ENCODE results near the gene RRP8. TPM values are rescaled to one million over a fixed set of nuclear protein-coding genes. Genes with fewer than 3 reads are reported as not detected.

Gene RRP8
- total RNA-seq, 2 experiments from 2014 or later: 34.4 to 35.0 TPM

DNA sequence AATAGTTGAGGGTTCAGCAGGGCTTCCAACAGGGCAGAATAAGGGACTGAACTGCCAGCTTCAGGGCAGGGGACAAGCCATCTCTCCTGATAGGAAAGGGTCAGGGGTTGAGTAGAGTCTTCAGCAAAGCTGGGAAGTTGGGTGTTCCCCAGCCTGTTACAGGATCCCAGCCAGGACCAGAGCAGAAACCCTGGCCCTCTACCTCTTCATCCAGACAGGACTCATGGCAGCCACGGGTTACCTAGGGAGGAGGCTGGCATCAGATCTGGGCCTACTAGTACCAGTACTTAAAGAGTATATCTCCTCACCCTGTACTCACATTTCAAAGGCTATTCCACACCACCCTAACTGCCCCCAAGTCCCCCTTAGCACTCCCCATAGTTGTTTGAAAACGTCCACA, 11.0 kb upstream of the RRP8 start:
- no peaks in the 10 kb centered on the region for H3K27me3 Mint-ChIP-seq
- peaks cover 28% of the 10 kb centered on the region for H3K4me1 Mint-ChIP-seq
- ChIA-PET CTCF (interaction anchor here (1.3 to 2.9 kb wide), 2 partner anchors 9 to 67 kb away, joined by 3 to 8 read pairs; no protein-coding TSS in a partner anchor), POLR2A (no interaction called here)
- no peak overlapping the region for H3K27ac Mint-ChIP-seq
- intact Hi-C loops (cut with DNase I, micrococcal nuclease): loop anchor here in 1 of 2 experiments (10.0 kb wide), 1 partner anchor 930 kb away; the partner anchor contains the start of genes TRIM22 and TRIM5
- ATAC-seq (no peak), DNase-seq (no peak)
- peaks cover 36% of the 10 kb centered on the region for H3K36me3 Mint-ChIP-seq (ENCODE audit: low read depth)
- no peaks in the 10 kb centered on the region for H3K9me3 Mint-ChIP-seq (ENCODE audit: low read depth)
- H3K4me3 Mint-ChIP-seq: no peak overlapping the region

- H3K27ac Mint-ChIP-seq: no peak overlapping the region
Measured at GRCh38 chr11:6613496-6613895, 10.1 kb upstream of the RRP8 start.

GRCh38 chr11:6612213-6613041, 9.0 kb upstream of the RRP8 start, which contains the start of gene TAF10:
Gene TAF10 (minus strand): TSS chr11:6612216. CDS start chr11:6612189, 27 bp downstream.
- peak; percentile 97 for DNase-seq
- ATAC-seq: peak; percentile 85
- peak within 1 kb of the TSS; percentile 93 for H3K27ac Mint-ChIP-seq
- H3K27me3 Mint-ChIP-seq: no peaks in the 10 kb centered on the region
- ChIA-PET CTCF (interaction anchor here (0.5 to 2.9 kb wide), 15 partner anchors 8 to 907 kb away, joined by 3 to 13 read pairs (median 4); partner anchors contain the start of gene MRPL17), POLR2A (interaction anchor here (0.6 to 2.1 kb wide), 5 partner anchors 8 to 131 kb away, joined by 3 to 5 read pairs (median 4); partner anchors contain the start of genes ARFIP2, MRPL17 and TIMM10B)
- H3K9me3 Mint-ChIP-seq (ENCODE audit: low read depth): no peaks in the 10 kb centered on the region
- H3K4me3 Mint-ChIP-seq: no peak within 1 kb of the TSS
- peaks cover 54% of the 10 kb centered on the region for H3K36me3 Mint-ChIP-seq (ENCODE audit: low read depth)
- peaks cover 44% of the 10 kb centered on the region for H3K4me1 Mint-ChIP-seq
- intact Hi-C loops (cut with DNase I, micrococcal nuclease): loop anchor here (1.0 to 10.0 kb wide), 6 partner anchors 9 to 928 kb away; partner anchors contain the start of genes ILK (in 2 of the 2), MRPL17 (in 2 of the 2), RRP8 (in 2 of the 2) and APBB1 (in 1 of the 2)

More at GRCh38 chr11:6613496-6613895, 10.1 kb upstream of the RRP8 start:
- DNase-seq (no peak), ATAC-seq (no peak)
- intact Hi-C loops (cut with DNase I, micrococcal nuclease): loop anchor here in 1 of 2 experiments (10.0 kb wide), 1 partner anchor 929 kb away; the partner anchor contains the start of genes TRIM22 and TRIM5
- ChIA-PET POLR2A (interaction anchor here (1.2 kb wide), 1 partner anchor 70 kb away, joined by 4 read pairs; the partner anchor contains the start of gene MRPL17), CTCF (interaction anchor here (0.7 to 2.9 kb wide), 7 partner anchors 9 to 125 kb away, joined by 3 to 8 read pairs (median 3); no protein-coding TSS in a partner anchor)
- Mint-ChIP-seq H3K36me3 (ENCODE audit: low read depth) (peaks cover 45% of the 10 kb centered on the region), H3K9me3 (ENCODE audit: low read depth) (no peaks in the 10 kb centered on the region), H3K27me3 (no peaks in the 10 kb centered on the region), H3K4me1 (peaks cover 37% of the 10 kb centered on the region), H3K4me3 (no peak overlapping the region)

DNA sequence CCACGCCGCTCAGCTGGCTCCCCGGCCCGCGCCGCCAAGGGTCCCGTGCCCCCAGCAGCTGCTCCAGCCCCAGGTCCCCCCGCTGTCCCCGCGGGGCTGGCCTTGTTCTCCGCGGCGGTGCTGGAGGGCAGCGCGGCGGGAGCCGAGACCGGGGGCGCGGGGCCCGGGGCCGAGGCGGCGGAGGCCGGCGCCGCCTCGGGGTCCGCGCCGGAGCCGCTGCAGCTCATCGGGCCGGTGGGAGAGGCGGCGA, 8.5 kb upstream of the RRP8 start:
- intact Hi-C loops (cut with DNase I, micrococcal nuclease): loop anchor here (1.0 to 10.0 kb wide), 6 partner anchors 9 to 927 kb away; partner anchors contain the start of genes ILK (in 2 of the 2), MRPL17 (in 2 of the 2), RRP8 (in 2 of the 2) and APBB1 (in 1 of the 2)
- Mint-ChIP-seq H3K36me3 (ENCODE audit: low read depth) (peaks cover 56% of the 10 kb centered on the region), H3K27me3 (no peaks in the 10 kb centered on the region), H3K4me3 (no peak overlapping the region), H3K9me3 (ENCODE audit: low read depth) (no peaks in the 10 kb centered on the region), H3K4me1 (peaks cover 44% of the 10 kb centered on the region), H3K27ac (no peak overlapping the region)
- ChIA-PET POLR2A (interaction anchor here (0.6 to 2.1 kb wide), 3 partner anchors 9 to 131 kb away, joined by 3 to 5 read pairs (median 5); partner anchors contain the start of genes ARFIP2 and TIMM10B), CTCF (interaction anchor here (0.7 to 2.3 kb wide), 8 partner anchors 36 to 906 kb away, joined by 3 to 13 read pairs (median 4); partner anchors contain the start of gene MRPL17)
- DNase-seq (no peak), ATAC-seq (no peak)

GRCh38 chr11:6611092-6611962, 7.9 kb upstream of the RRP8 start:
- ATAC-seq: peak; percentile 3
- H3K27ac Mint-ChIP-seq: peak overlapping the region; percentile 93

DNA sequence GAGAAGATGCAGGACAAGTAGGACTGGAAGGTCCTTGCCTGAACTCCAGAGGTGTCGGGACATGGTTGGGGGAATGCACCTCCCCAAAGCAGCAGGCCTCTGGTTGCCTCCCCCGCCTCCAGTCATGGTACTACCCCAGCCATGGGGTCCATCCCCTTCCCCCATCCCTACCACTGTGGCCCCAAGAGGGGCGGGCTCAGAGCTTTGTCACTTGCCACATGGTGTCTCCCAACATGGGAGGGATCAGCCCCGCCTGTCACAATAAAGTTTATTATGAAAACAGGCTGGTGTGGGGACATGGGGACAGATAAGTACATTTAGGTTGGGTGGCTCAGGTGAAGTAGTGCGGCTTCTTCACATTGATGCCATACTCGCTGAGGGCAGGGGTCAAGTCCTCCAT, 7.2 kb upstream of the RRP8 start:
- no peak for ATAC-seq
- peak overlapping the region; percentile 93 for H3K27ac Mint-ChIP-seq
- no peaks in the 10 kb centered on the region for H3K27me3 Mint-ChIP-seq
- ChIA-PET POLR2A (no interaction called here), CTCF (interaction anchor here (2.3 kb wide), 1 partner anchor 73 kb away, joined by 13 read pairs; the partner anchor contains the start of gene MRPL17)
- H3K4me3 Mint-ChIP-seq: no peak overlapping the region
- no peaks in the 10 kb centered on the region for H3K9me3 Mint-ChIP-seq (ENCODE audit: low read depth)
- peaks cover 54% of the 10 kb centered on the region for H3K36me3 Mint-ChIP-seq (ENCODE audit: low read depth)
- DNase-seq: no peak
- intact Hi-C loops (cut with DNase I, micrococcal nuclease): loop anchor here in 1 of 2 experiments (10.0 kb wide), 1 partner anchor 926 kb away; the partner anchor contains the start of genes TRIM22 and TRIM5
- H3K4me1 Mint-ChIP-seq: peaks cover 42% of the 10 kb centered on the region

More at GRCh38 chr11:6611092-6611962, 7.9 kb upstream of the RRP8 start:
- POLR2A ChIA-PET: interaction anchor here (0.6 to 2.1 kb wide), 3 partner anchors 8 to 130 kb away, joined by 3 to 5 read pairs (median 5); partner anchors contain the start of genes ARFIP2 and TIMM10B
- Mint-ChIP-seq H3K36me3 (ENCODE audit: low read depth) (peaks cover 55% of the 10 kb centered on the region), H3K27me3 (no peaks in the 10 kb centered on the region), H3K9me3 (ENCODE audit: low read depth) (no peaks in the 10 kb centered on the region), H3K4me1 (peaks cover 42% of the 10 kb centered on the region), H3K4me3 (no peak overlapping the region)
- peak; percentile 49 for DNase-seq
- intact Hi-C loops (cut with DNase I, micrococcal nuclease): loop anchor here in 1 of 2 experiments (10.0 kb wide), 1 partner anchor 927 kb away; the partner anchor contains the start of genes TRIM22 and TRIM5
- CTCF ChIA-PET: interaction anchor here (0.7 to 2.3 kb wide), 7 partner anchors 36 to 231 kb away, joined by 3 to 13 read pairs (median 4); partner anchors contain the start of gene MRPL17

- POLR2A ChIA-PET: interaction anchor here (0.6 kb wide), 1 partner anchor 25 kb away, joined by 3 read pairs; no protein-coding TSS in a partner anchor
- peaks cover 42% of the 10 kb centered on the region for H3K4me1 Mint-ChIP-seq
- DNase-seq (no peak), ATAC-seq (no peak)
- no peaks in the 10 kb centered on the region for H3K27me3 Mint-ChIP-seq
- H3K27ac Mint-ChIP-seq: peak overlapping the region; percentile 93
- CTCF ChIA-PET: interaction anchor here (0.9 to 1.4 kb wide), 2 partner anchors 74 to 230 kb away, joined by 3 to 4 read pairs; partner anchors contain the start of gene MRPL17
- peaks cover 49% of the 10 kb centered on the region for H3K36me3 Mint-ChIP-seq (ENCODE audit: low read depth)
- H3K4me3 Mint-ChIP-seq: no peak overlapping the region
- H3K9me3 Mint-ChIP-seq (ENCODE audit: low read depth): no peaks in the 10 kb centered on the region
- intact Hi-C loops (cut with DNase I, micrococcal nuclease): loop anchor here (5.0 to 10.0 kb wide), 3 partner anchors 128 to 925 kb away; partner anchors contain the start of genes APBB1 (in 1 of the 2), TRIM22 (in 1 of the 2) and TRIM5 (in 1 of the 2)
Measured at GRCh38 chr11:6609502-6610015, 6.1 kb upstream of the RRP8 start.

DNA sequence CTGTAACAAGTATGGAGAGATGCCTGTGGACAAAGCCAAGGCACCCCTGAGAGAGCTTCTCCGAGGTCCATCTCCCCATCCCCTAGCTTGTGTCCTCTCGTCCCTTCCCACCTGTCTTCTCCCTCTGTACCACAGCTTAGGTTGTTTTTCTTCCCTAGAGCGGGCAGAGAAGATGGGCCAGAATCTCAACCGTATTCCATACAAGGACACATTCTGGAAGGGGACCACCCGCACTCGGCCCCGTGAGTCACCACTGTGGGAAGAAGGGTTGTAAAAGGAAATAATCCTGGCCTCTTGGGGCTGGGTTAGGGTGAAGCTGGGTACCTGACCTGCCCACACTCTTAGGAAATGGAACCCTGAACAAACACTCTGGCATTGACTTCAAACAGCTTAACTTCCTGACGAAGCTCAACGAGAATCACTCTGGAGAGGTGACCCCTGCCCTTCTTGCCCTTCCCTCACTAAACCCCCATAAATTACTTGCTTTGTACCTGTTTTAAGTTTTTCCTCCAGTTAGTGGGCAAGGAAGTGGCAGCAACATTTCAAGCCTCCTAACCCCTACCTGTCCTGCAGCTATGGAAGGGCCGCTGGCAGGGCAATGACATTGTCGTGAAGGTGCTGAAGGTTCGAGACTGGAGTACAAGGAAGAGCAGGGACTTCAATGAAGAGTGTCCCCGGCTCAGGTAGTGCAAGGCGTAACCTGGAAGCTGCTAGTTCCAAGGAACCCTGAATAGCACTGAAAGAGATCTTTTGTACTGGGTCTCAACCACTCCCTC, 5.5 kb upstream of the RRP8 start:
- peaks cover 49% of the 10 kb centered on the region for H3K36me3 Mint-ChIP-seq (ENCODE audit: low read depth)
- H3K4me3 Mint-ChIP-seq: no peak overlapping the region
- ChIA-PET POLR2A (interaction anchor here (0.6 kb wide), 1 partner anchor 25 kb away, joined by 3 read pairs; no protein-coding TSS in a partner anchor), CTCF (interaction anchor here (0.9 to 2.2 kb wide), 3 partner anchors 75 to 230 kb away, joined by 3 to 6 read pairs (median 4); partner anchors contain the start of gene MRPL17)
- peak overlapping the region; percentile 6 for H3K27ac Mint-ChIP-seq
- H3K4me1 Mint-ChIP-seq: peaks cover 42% of the 10 kb centered on the region
- no peaks in the 10 kb centered on the region for H3K9me3 Mint-ChIP-seq (ENCODE audit: low read depth)
- ATAC-seq (no peak), DNase-seq (no peak)
- intact Hi-C loops (cut with DNase I, micrococcal nuclease): loop anchor here in 1 of 2 experiments (5.0 to 10.0 kb wide), 2 partner anchors 128 to 194 kb away; partner anchors contain the start of gene APBB1
- no peaks in the 10 kb centered on the region for H3K27me3 Mint-ChIP-seq

DNA sequence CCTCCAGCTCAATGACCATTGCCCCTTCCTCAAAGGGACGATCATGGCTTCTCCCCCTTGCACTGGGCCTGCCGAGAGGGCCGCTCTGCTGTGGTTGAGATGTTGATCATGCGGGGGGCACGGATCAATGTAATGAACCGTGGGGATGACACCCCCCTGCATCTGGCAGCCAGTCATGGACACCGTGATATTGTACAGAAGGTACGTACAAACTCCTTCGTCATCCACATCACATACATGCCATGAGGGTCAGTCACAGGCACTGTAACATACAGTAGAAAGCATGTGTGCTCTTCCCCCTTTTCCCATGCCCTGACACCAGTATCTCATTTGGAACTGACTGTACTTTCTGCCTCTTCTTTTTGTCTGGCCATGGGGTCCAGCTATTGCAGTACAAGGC, 4.6 kb upstream of the RRP8 start:
- intact Hi-C loops (cut with DNase I, micrococcal nuclease): loop anchor here in 1 of 2 experiments (5.0 to 10.0 kb wide), 2 partner anchors 129 to 193 kb away; partner anchors contain the start of gene APBB1
- CTCF ChIA-PET: interaction anchor here (0.7 to 2.2 kb wide), 6 partner anchors 11 to 256 kb away, joined by 3 to 8 read pairs (median 4); partner anchors contain the start of genes MRPL17 and TPP1
- H3K4me1 Mint-ChIP-seq: peaks cover 42% of the 10 kb centered on the region
- peak overlapping the region; percentile 84 for H3K27ac Mint-ChIP-seq
- H3K27me3 Mint-ChIP-seq: no peaks in the 10 kb centered on the region
- H3K9me3 Mint-ChIP-seq (ENCODE audit: low read depth): no peaks in the 10 kb centered on the region
- POLR2A ChIA-PET: no interaction called here
- ATAC-seq (no peak), DNase-seq (no peak)
- no peak overlapping the region for H3K4me3 Mint-ChIP-seq
- peaks cover 49% of the 10 kb centered on the region for H3K36me3 Mint-ChIP-seq (ENCODE audit: low read depth)

Data from activated CD4-positive, alpha-beta T cell treated with anti-CD3 and anti-CD28 coated beads for 36 hours (primary cell).